Subcutaneous adipose tissue (tissue), 4 donors: ENCODE measurements around the gene ABCC4. TPM values are rescaled to one million over a fixed set of nuclear protein-coding genes. Genes with fewer than 3 reads are reported as not detected.

Experiments
- total RNA-seq, 4 donors: library from RNA; depleted of rRNA; stranded (reverse); fragments of >200 nt; gene quantifications; one replicate each; pipeline ENCODE4 v1.1.0, GENCODE V29; 2016
- TF ChIP-seq, protein P1 (sequence below): fragments of 450-650 bp; IDR thresholded peaks from one replicate; pipeline ENCODE4 v1.5.1; 2016; ENCODE audit warnings: low read depth, mild to moderate bottlenecking, control low read depth, antibody characterized with exemption, moderate library complexity

The ABCC4 gene
- total RNA-seq, 4 donors from 2014 or later = 4.1 to 7.7 (median 5.1) TPM

DNA sequence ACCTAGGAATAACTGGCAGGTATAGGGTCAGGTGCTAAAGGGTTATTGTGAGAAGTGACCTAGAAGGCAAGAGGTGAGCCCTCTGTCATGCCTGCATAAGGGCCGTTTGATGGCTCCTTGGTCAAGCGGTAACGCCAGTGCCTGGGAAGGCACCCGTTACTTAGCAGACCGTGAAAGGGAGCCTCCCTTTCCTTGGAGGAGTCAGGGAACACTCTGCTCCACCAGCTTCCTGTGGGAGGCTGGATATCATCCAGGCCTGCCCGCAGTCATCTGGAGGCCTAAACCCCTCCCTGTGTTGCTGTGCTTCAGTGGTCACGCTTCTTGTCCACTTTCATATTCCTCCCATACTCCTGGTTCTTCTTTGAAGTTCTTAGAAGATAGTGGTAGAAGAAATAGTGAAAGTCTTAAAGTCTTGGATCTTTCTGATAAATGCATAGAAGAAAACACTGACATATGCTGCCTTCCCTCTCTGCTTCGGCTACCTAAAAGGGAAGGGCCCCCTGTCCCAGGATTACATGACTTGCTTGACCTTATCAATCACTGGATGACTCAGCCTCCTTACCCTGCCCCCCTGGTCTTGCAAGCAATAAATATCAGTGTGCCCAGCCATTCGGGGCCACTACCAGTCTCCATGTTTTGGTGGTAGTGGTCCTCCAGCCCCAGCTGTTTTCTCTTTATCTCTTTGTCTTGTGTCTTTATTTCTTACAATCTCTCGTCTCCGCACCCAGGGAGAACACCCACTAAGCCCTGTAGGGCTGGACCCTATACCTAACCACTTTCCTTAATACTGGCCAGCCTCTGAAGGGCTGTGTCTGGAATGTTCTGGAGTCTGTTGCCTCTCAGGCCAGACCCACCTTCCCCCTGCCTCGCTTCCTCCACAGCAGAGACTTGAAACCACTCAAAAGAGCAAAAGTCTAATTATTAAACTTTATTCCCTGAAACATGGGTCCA lies 16.1 kb upstream of the ABCC4 start:
- TF ChIP-seq, protein P1, sequence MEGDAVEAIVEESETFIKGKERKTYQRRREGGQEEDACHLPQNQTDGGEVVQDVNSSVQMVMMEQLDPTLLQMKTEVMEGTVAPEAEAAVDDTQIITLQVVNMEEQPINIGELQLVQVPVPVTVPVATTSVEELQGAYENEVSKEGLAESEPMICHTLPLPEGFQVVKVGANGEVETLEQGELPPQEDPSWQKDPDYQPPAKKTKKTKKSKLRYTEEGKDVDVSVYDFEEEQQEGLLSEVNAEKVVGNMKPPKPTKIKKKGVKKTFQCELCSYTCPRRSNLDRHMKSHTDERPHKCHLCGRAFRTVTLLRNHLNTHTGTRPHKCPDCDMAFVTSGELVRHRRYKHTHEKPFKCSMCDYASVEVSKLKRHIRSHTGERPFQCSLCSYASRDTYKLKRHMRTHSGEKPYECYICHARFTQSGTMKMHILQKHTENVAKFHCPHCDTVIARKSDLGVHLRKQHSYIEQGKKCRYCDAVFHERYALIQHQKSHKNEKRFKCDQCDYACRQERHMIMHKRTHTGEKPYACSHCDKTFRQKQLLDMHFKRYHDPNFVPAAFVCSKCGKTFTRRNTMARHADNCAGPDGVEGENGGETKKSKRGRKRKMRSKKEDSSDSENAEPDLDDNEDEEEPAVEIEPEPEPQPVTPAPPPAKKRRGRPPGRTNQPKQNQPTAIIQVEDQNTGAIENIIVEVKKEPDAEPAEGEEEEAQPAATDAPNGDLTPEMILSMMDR = no peak

DNA sequence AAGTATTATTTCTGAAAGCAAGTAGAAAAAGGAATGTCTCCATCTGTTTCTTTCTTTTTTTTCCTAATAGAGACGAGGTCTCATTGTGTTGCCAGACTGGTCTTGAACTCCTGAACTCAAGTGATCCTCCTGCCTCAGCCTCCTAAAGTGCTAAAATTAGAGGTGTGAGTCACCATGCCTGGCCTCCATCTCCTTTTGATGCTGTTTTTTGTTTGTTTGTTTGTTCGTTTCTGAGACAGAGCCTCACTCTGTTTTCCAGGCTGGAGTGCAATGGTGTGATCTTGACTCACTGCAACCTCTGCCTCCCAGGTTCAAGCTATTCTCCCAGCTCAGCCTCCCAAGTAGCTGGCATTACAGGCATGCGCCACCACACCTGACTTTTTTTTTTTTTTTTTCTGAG lies 14.5 kb upstream of the ABCC4 start:
- TF ChIP-seq, protein P1 = no peak

- TF ChIP-seq, protein P1 = no peak
Measured at GRCh38 chr13:95307507-95307906, 6.3 kb upstream of the ABCC4 start.

DNA sequence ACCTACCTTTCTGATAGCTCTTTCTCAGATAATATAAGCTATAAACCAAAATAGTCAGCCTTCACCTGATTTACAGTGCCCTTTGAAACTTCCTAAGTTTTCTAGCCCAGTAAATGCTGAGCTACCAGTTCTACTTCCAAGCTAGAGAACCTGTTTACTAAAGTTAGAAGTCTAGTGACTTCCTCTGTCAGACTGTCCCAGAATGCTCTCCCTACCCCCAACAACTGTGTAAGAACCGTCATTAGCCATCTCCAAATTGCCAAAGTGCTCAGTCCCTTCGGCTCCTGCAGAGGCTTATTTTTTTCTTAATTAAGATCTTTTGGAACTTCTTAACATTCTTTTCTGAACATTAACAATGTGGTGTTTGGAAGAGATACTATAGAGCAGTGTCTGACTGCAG lies 3.2 kb upstream of the ABCC4 start:
- TF ChIP-seq, protein P1 = no peak

DNA sequence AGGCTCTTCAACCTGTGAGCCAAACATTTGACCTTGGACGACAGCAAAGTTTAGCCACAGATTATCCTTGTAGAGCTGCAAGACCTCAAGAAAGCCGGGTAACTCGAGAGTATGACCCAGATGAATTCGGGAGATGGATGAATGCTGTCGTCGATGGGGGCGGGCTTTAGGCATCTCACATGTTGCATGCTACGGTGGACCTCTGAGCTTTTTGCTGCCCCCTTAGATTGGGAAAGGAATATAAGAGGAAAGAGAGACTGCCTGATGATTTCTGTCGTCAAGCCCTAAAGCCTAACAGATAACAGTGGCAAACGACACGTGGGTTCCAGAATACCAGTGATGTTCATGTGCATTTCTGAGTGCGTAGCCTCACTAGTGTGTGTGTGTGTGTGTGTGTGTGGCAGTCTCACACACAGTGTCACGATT lies 730 bp upstream of the ABCC4 start:
- TF ChIP-seq, protein P1 = no peak

DNA sequence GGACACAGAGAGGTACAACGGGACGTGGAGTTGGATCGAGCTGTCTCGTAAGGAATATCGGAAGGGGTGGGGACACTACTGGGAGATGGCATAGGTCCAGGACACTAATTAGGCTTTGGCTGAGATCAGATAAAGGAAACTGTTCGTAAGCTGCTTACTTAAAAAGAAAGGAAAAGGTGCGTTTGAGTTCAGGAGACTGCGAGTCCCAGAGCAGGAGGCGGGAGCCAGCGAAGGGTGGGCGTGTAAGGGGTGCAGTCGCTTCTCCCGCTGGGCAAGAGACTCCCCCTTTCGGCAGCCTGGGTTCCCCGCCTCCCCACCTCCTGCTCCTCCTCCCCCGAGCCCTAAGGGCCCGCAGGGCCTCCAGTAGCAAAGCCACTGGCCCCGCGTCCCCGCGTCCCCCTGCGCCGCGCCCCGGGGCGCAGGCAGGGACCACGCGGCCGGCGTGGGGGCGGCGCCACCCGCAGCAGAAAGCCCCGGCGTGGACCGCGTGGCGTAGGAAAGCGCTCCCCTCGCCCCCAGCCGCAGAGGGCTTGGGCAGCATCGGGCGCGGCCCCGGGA lies 547 bp downstream of the ABCC4 start:
- TF ChIP-seq, protein P1 = no peak

- TF ChIP-seq, protein P1 = no peak
Measured at GRCh38 chr13:95298971-95299621, 2.2 kb downstream of the ABCC4 start.
